EL (cell line): ENCODE data around the gene MCCC2.
"Not testable (repeated sequence)": the region's sequence is repeated elsewhere in the genome, so short reads cannot be mapped to it uniquely, and the experiment has no call there.

ENCODE experiments used
- DNase-seq: peaks from one replicate; pipeline ENCODE4 v3.0.0-alpha.2; 2016

MCCC2 gene

GRCh38 chr5:71586941-71587765 lies at the start of gene MCCC2:
MCCC2 (plus strand) TSS chr5:71587340; CDS start chr5:71587426, 86 bp downstream.
- peak; percentile 97 for DNase-seq

GRCh38 chr5:71537687-71538086 lies 49.5 kb upstream of the MCCC2 start:
- DNase-seq: no peak

- DNase-seq: not testable (repeated sequence)
Observed at GRCh38 chr5:71550885-71551284, 36.3 kb upstream of the MCCC2 start.

DNA sequence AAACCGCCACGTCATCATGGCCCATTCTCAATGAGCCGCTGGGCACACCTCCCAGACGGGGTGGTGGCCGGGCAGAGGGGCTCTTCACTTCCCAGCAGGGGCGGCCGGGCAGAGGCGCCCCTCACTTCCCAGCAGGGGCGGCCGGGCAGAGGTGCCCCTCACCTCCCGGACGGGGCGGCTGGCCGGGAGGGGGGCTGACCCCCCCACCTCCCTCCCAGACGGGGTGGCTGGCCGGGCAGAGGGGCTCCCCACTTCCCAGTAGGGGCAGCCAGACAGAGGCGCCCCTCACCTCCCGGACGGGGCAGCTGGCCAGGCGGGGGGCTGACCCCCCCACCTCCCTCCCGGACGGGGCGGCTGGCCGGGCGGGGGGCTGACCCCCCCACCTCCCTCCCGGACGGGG lies 35.6 kb upstream of the MCCC2 start:
- not testable (repeated sequence) for DNase-seq

GRCh38 chr5:71552026-71552749 lies 35.0 kb upstream of the MCCC2 start:
- not testable (repeated sequence) for DNase-seq

DNA sequence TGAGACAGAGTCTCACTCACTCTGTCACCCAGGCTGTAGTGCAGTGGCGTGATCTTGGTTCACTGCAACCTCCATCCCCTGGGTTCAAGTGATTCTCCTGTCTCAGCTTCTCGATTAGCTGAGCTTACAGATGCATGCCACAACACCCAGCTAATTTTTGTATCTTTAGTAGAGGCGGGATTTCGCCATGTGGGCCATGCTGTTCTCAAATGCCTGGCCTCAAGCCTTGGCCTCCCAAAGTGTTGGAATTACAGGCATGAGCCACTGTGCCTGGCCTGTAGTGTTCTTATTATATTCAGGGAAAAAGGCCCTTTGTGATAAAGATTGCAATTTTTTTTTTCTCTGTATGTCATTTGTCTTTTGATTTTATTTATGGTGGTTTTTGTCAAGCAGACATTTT lies 24.0 kb upstream of the MCCC2 start:
- DNase-seq: no peak

GRCh38 chr5:71564895-71565294 lies 22.2 kb upstream of the MCCC2 start:
- DNase-seq: no peak

- no peak for DNase-seq
Observed at GRCh38 chr5:71569748-71570509, 17.2 kb upstream of the MCCC2 start.

- DNase-seq: not testable (repeated sequence)
Observed at GRCh38 chr5:71571811-71572210, 15.3 kb upstream of the MCCC2 start.

DNA sequence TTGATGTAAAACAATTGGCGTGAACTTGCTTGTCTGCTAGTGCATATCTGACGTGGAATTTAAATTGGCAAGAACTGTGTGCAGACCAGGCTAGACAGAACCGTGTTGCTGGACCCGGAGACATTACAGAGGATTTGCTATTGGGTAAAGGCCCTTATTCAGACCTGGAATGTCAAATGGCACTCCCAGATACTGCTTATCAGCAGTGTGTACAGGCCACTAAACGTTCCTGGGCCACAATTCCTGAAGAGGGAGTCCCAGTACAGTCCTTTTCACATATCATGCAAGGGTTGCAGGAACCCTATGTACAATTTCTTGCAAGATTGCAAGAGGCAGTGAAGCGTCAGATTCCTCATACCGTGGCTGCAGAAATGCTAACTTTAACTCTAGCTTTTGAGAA lies 13.5 kb upstream of the MCCC2 start:
- DNase-seq: no peak

- DNase-seq: not testable (repeated sequence)
Observed at GRCh38 chr5:71575588-71575987, 11.6 kb upstream of the MCCC2 start.

- DNase-seq: no peak
Observed at GRCh38 chr5:71576241-71576640, 10.9 kb upstream of the MCCC2 start.

DNA sequence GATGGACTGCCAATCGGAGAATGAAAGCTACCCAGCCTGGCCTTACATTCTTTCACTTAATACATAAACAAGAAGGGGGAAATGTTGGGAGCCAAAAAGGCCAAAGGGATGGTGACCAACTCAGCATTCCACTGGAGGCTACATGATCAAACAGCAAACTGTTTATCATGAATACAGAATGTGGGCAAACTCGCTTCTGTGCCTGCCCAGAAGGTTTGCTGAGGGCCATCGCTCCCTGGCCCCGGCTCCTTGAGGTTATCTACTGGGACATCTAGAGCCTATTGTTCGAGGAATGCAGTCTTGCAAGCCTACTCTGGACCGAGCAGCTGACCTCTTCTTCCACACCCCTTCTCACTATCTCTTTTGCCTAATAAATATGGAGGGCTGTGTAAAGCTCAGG lies 9.3 kb upstream of the MCCC2 start:
- DNase-seq: not testable (repeated sequence)

- DNase-seq: no peak
Observed at GRCh38 chr5:71582945-71583584, 4.1 kb upstream of the MCCC2 start.

DNA sequence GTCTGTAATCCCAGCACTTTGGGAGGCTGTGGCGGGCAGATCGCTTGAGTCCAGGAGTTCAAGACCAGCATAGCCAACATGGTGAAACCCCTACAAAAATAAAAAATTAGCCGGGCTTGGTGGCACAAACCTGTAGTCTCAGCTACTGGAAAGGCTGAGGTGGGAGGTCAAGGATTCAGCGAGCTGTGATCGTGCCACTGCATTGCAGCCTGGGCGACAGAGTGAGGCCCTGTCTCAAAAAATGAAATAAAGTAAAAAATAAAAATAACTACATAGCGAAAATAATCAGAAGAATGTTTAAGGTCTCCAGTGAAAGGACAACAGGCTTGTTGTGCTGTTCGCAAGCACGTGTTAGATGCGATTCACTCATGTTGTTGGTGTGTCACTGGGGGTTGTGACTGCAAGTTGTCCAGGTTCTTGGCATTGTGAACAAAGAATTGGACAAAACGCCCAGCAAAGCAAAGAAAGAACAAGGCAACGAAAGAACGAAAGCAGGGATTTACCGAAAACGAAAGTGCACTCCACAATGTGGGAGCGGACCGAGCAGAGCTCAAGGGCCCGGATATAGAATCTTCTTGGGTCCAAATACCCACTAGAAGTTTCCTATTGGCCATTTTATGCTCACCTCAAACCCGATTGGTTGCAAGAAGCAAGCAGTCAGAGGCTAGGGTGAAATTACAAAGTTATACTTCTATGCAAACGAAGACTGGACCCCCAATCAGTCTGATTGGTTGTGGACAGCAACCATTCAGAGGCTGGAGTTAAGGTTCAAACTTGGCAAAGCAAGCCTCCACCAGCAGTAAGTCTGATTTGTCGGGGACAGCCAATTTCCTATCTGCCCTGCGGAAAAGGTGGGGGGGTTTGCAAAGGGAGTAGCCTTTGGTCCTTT lies 844 bp upstream of the MCCC2 start:
- DNase-seq: no peak

DNA sequence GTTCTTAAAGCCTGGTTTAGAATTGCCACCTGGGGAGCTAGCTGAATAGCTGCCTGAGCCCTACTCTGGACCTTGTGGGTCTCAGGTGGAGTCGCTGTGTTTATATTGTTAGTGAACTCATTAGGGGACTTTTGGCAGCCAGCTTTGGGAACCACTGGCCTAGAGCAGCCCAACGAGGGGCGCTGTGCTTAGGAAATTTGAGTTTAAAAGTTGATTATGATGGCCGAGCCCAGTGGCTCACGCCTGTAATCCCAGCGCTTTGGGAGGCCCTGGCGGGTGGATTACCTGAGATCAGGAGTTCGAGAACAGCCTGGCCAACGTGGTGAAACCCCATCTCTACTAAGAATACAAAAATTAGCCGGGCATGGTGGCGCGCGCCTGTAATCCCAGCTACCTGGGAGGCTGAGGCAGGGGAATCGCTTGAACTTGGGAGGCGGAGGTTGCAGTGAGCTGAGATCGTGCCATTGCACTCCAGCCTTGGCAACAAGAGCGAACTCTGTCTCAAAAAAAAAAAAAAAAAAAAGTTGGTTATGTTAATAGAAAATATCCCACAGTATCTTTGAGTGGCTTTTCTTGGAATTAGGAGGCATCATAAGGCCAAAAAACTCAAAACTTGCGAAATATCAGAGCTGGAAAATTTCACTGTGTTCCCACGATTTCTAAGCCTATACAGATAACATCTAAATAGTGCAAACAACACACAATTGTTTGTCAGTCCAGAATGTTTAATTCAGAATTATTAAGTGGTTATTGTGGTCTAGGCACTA lies 809 bp downstream of the MCCC2 start:
- DNase-seq: no peak

DNA sequence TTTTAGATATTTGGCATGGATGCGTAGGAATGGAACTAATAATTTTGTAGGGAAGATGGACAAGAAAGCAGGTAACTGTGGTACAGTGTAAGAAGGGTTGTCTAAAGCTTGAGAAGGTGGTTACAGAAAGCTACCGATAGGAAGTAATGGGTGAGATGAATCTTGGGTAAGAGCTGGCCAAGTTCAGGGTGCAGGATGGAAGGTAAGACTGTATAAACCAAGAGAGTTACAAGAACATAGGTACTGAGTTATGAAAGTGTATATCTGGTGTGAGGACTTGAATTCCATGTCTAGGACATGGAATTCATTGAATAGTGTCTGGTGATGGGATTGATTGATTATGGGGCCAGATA lies 1.4 kb downstream of the MCCC2 start:
- DNase-seq: no peak

GRCh38 chr5:71589903-71590302 lies 2.8 kb downstream of the MCCC2 start:
- DNase-seq: no peak

- DNase-seq: no peak
Observed at GRCh38 chr5:71591100-71591499, 4.0 kb downstream of the MCCC2 start.

GRCh38 chr5:71596169-71596568 lies 9.0 kb downstream of the MCCC2 start:
- no peak for DNase-seq

- no peak for DNase-seq
Observed at GRCh38 chr5:71597001-71597400, 9.9 kb downstream of the MCCC2 start.
